NCI-H2029 treated with DMSO at 0.1 percent for 48 hours (cell line): ENCODE results near the gene B2M.
A peak's percentile ranks its signal among the peaks of the same experiment; 100 is the strongest.
"Not testable (repeated sequence)": the region's sequence is repeated elsewhere in the genome, so short reads cannot be mapped to it uniquely, and the experiment has no call there.

Source experiments
- DNase-seq: peaks from one replicate; lab custom pipeline; 2025; lab: John Stamatoyannopoulos, UW

The B2M gene

GRCh38 chr15:44698641-44699040 lies 12.7 kb upstream of the B2M start:
- DNase-seq: no peak

- not testable (repeated sequence) for DNase-seq
These were observed 10.6 kb upstream of the B2M start for GRCh38 chr15:44700676-44701075.

- no peak for DNase-seq
These were observed 5.3 kb upstream of the B2M start for GRCh38 chr15:44705986-44706385.

- DNase-seq: no peak
These were observed 4.9 kb upstream of the B2M start for GRCh38 chr15:44706401-44706800.

- no peak for DNase-seq
These were observed 4.2 kb upstream of the B2M start for GRCh38 chr15:44706946-44707636.

GRCh38 chr15:44710236-44711095 lies 851 bp upstream of the B2M start:
- no peak for DNase-seq

- DNase-seq: no peak
These were observed 527 bp downstream of the B2M start for GRCh38 chr15:44711743-44712345.

GRCh38 chr15:44712346-44713005 lies 1.2 kb downstream of the B2M start:
- DNase-seq: peak; percentile 55

- no peak for DNase-seq
These were observed 2.0 kb downstream of the B2M start for GRCh38 chr15:44713006-44713966.

GRCh38 chr15:44715142-44715796 lies 4.0 kb downstream of the B2M start:
- no peak for DNase-seq

GRCh38 chr15:44715797-44716334 lies 4.5 kb downstream of the B2M start:
- DNase-seq: no peak

- DNase-seq: no peak
These were observed 5.8 kb downstream of the B2M start for GRCh38 chr15:44716983-44717602.

- no peak for DNase-seq
These were observed 7.0 kb downstream of the B2M start for GRCh38 chr15:44718180-44718926.

GRCh38 chr15:44718927-44719292 lies 7.6 kb downstream of the B2M start:
- DNase-seq: no peak

- no peak for DNase-seq
These were observed 8.1 kb downstream of the B2M start for GRCh38 chr15:44719293-44719999.

GRCh38 chr15:44720000-44720435 lies 8.7 kb downstream of the B2M start:
- not testable (repeated sequence) for DNase-seq

GRCh38 chr15:44720460-44721176 lies 9.3 kb downstream of the B2M start:
- DNase-seq: no peak

GRCh38 chr15:44722011-44722410 lies 10.7 kb downstream of the B2M start:
- DNase-seq: no peak
